Inflammatory macrophage treated with lipopolysaccharide for 4 hours (primary cell): Measurements from ENCODE around the gene PAQR6.

Source experiments
- DNase-seq: peaks from one replicate; pipeline ENCODE4 v3.0.0-alpha.2; 2020

PAQR6 gene

GRCh38 chr1:156247460-156248322 lies at the start of gene PAQR6:
TSS of gene PAQR6 (minus strand) at chr1:156248056. CDS start at chr1:156246731, 1,325 bp downstream.
- DNase-seq = no peak

- DNase-seq = peak; percentile 63
These were observed 47.6 kb upstream of the PAQR6 start, which contains the start of gene GLMP for GRCh38 chr1:156295391-156295947. TSS of gene GLMP (minus strand) at chr1:156295679. CDS start at chr1:156295645, 34 bp downstream.

GRCh38 chr1:156293895-156294294 lies 46.0 kb upstream of the PAQR6 start:
- no peak for DNase-seq

- DNase-seq = no peak
These were observed 45.2 kb upstream of the PAQR6 start for GRCh38 chr1:156293098-156293434.

- DNase-seq = peak; percentile 79
These were observed 43.6 kb upstream of the PAQR6 start for GRCh38 chr1:156291226-156292061.

GRCh38 chr1:156289857-156290256 lies 42.0 kb upstream of the PAQR6 start:
- DNase-seq = no peak

- DNase-seq = no peak
These were observed 38.2 kb upstream of the PAQR6 start for GRCh38 chr1:156286061-156286460.

- no peak for DNase-seq
These were observed 37.6 kb upstream of the PAQR6 start for GRCh38 chr1:156285437-156285836.

- DNase-seq = peak; percentile 78
These were observed 36.9 kb upstream of the PAQR6 start for GRCh38 chr1:156284757-156285156.

GRCh38 chr1:156284112-156284511 lies 36.3 kb upstream of the PAQR6 start, which contains the start of gene TMEM79:
TSS of gene TMEM79 (plus strand) at chr1:156284325. CDS start at chr1:156285227, 902 bp downstream.
- no peak for DNase-seq

GRCh38 chr1:156283521-156283920 lies 35.7 kb upstream of the PAQR6 start:
- peak; percentile 75 for DNase-seq

GRCh38 chr1:156282479-156283222 lies 34.8 kb upstream of the PAQR6 start, which contains the start of gene SMG5:
TSS of gene SMG5 (minus strand) at chr1:156282825. CDS start at chr1:156282680, 145 bp downstream.
- DNase-seq = peak; percentile 99

- DNase-seq = peak; percentile 84
These were observed 34.0 kb upstream of the PAQR6 start for GRCh38 chr1:156281693-156282478.

- peak; percentile 81 for DNase-seq
These were observed 33.4 kb upstream of the PAQR6 start for GRCh38 chr1:156281281-156281680.

- no peak for DNase-seq
These were observed 32.0 kb upstream of the PAQR6 start for GRCh38 chr1:156279837-156280236.

GRCh38 chr1:156276966-156277381 lies 29.1 kb upstream of the PAQR6 start:
- DNase-seq = peak; percentile 35

GRCh38 chr1:156276532-156276931 lies 28.7 kb upstream of the PAQR6 start:
- peak; percentile 62 for DNase-seq

GRCh38 chr1:156270314-156270713 lies 22.5 kb upstream of the PAQR6 start:
- no peak for DNase-seq

GRCh38 chr1:156268336-156268735 lies 20.5 kb upstream of the PAQR6 start:
- no peak for DNase-seq

GRCh38 chr1:156266051-156266450 lies 18.2 kb upstream of the PAQR6 start:
- DNase-seq = no peak

- DNase-seq = no peak
These were observed 15.4 kb upstream of the PAQR6 start for GRCh38 chr1:156263288-156263655.
